ENCODE results near the gene TMEM271. TPM values are rescaled to one million over a fixed set of nuclear protein-coding genes. Genes with fewer than 3 reads are reported as not detected.

TMEM271 gene
- total RNA-seq, 1 donor from 2014 or later = not detected

- Histone ChIP-seq H3K4me1 (peaks cover 6% of the 10 kb centered on the region), H4K20me1 (ENCODE audit: low read depth) (peaks cover 27% of the 10 kb centered on the region), H3K79me2 (ENCODE audit: low read depth) (no peaks in the 10 kb centered on the region), H3K27me3 (peaks cover 98% of the 10 kb centered on the region), H3K27ac (no peak overlapping the region), H3K4me3 (no peak overlapping the region), H2AFZ (replicated peaks) (no peak overlapping the region), H3F3A (ENCODE audit: low read depth) (peaks cover 6% of the 10 kb centered on the region), H3K4me2 (no peak overlapping the region), H3K36me3 (no peaks in the 10 kb centered on the region), H3K9me3 (ENCODE audit: low read depth) (no peaks in the 10 kb centered on the region), H3K9ac (no peak overlapping the region)
- peak overlapping the region; percentile 71 for H3K4me3 Mint-ChIP-seq
- TF ChIP-seq EZH2 (IDR thresholded peaks at IDR 0.05) (no peak), EZH2phosphoT487 (IDR thresholded peaks at IDR 0.05) (no peak), CTCF (IDR thresholded peaks at IDR 0.05) (no peak)
- H3K9me3 Mint-ChIP-seq = peaks cover 9% of the 10 kb centered on the region
- H3K27ac Mint-ChIP-seq = no peak overlapping the region
- DNase-seq (ENCODE audit: low spot score) = no peak
- H3K27me3 Mint-ChIP-seq (ENCODE audit: insufficient read depth, low read depth) = peaks cover 51% of the 10 kb centered on the region
- peaks cover 14% of the 10 kb centered on the region for H3K4me1 Mint-ChIP-seq
- peaks cover 1% of the 10 kb centered on the region for H3K36me3 Mint-ChIP-seq
Measured at GRCh38 chr4:573122-573892, 2.8 kb downstream of the TMEM271 start.

GRCh38 chr4:572594-572993 is 3.5 kb downstream of the TMEM271 start:
- Histone ChIP-seq H3K4me3 (no peak overlapping the region), H2AFZ (replicated peaks) (no peak overlapping the region), H3K36me3 (no peaks in the 10 kb centered on the region), H3F3A (ENCODE audit: low read depth) (peaks cover 6% of the 10 kb centered on the region), H3K27ac (no peak overlapping the region), H3K4me2 (no peak overlapping the region), H3K9me3 (ENCODE audit: low read depth) (no peaks in the 10 kb centered on the region), H3K9ac (no peak overlapping the region), H3K79me2 (ENCODE audit: low read depth) (no peaks in the 10 kb centered on the region), H4K20me1 (ENCODE audit: low read depth) (peaks cover 19% of the 10 kb centered on the region), H3K4me1 (peaks cover 4% of the 10 kb centered on the region), H3K27me3 (peaks cover 91% of the 10 kb centered on the region)
- no peak for DNase-seq (ENCODE audit: low spot score)
- TF ChIP-seq EZH2 (IDR thresholded peaks at IDR 0.05) (no peak), EZH2phosphoT487 (IDR thresholded peaks at IDR 0.05) (no peak), CTCF (IDR thresholded peaks at IDR 0.05) (no peak)
- Mint-ChIP-seq H3K27me3 (ENCODE audit: insufficient read depth, low read depth) (peaks cover 45% of the 10 kb centered on the region), H3K27ac (no peak overlapping the region), H3K36me3 (peaks cover 1% of the 10 kb centered on the region), H3K9me3 (peaks cover 9% of the 10 kb centered on the region), H3K4me1 (peaks cover 8% of the 10 kb centered on the region), H3K4me3 (peak overlapping the region; percentile 58)

GRCh38 chr4:571838-572572 is 4.1 kb downstream of the TMEM271 start:
- peaks cover 6% of the 10 kb centered on the region for H3F3A ChIP-seq (ENCODE audit: low read depth)
- Mint-ChIP-seq H3K27me3 (ENCODE audit: insufficient read depth, low read depth) (peaks cover 43% of the 10 kb centered on the region), H3K4me1 (peaks cover 5% of the 10 kb centered on the region), H3K27ac (no peak overlapping the region), H3K4me3 (peak overlapping the region; percentile 58), H3K36me3 (peaks cover 1% of the 10 kb centered on the region), H3K9me3 (peaks cover 9% of the 10 kb centered on the region)
- DNase-seq (ENCODE audit: low spot score) = no peak
- H3K36me3 ChIP-seq = no peaks in the 10 kb centered on the region
- no peaks in the 10 kb centered on the region for H3K4me1 ChIP-seq
- H2AFZ ChIP-seq (replicated peaks) = no peak overlapping the region
- H4K20me1 ChIP-seq (ENCODE audit: low read depth) = peaks cover 14% of the 10 kb centered on the region
- H3K79me2 ChIP-seq (ENCODE audit: low read depth) = no peaks in the 10 kb centered on the region
- no peak overlapping the region for H3K4me2 ChIP-seq
- peaks cover 85% of the 10 kb centered on the region for H3K27me3 ChIP-seq
- no peak overlapping the region for H3K27ac ChIP-seq
- no peak overlapping the region for H3K9ac ChIP-seq
- TF ChIP-seq EZH2 (IDR thresholded peaks at IDR 0.05) (no peak), EZH2phosphoT487 (IDR thresholded peaks at IDR 0.05) (no peak), CTCF (IDR thresholded peaks at IDR 0.05) (no peak)
- H3K9me3 ChIP-seq (ENCODE audit: low read depth) = no peaks in the 10 kb centered on the region
- H3K4me3 ChIP-seq = no peak overlapping the region

Data from neural progenitor cell (in vitro differentiated cells).